ENCODE results near the gene NAA15.

DNA sequence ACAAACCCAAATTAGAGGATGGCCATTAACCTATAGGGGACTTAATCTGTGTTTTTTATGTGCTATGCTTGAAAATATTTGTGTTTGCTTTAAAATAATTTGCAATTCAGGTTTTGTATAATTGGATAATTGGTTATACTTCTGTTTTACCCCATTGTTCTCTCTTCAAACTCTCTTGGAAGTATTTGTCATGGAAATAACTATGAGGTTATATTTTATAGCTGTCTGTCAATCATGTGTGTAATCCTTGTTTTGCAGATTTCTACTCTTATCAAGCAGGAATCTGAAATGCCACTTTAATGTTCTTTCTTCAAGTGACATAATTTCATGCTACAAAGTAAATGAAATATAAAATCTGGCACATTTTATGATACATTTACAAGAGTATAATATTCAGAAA lies 16.3 kb downstream of the NAA15 start:
- TF ChIP-seq, protein P1, sequence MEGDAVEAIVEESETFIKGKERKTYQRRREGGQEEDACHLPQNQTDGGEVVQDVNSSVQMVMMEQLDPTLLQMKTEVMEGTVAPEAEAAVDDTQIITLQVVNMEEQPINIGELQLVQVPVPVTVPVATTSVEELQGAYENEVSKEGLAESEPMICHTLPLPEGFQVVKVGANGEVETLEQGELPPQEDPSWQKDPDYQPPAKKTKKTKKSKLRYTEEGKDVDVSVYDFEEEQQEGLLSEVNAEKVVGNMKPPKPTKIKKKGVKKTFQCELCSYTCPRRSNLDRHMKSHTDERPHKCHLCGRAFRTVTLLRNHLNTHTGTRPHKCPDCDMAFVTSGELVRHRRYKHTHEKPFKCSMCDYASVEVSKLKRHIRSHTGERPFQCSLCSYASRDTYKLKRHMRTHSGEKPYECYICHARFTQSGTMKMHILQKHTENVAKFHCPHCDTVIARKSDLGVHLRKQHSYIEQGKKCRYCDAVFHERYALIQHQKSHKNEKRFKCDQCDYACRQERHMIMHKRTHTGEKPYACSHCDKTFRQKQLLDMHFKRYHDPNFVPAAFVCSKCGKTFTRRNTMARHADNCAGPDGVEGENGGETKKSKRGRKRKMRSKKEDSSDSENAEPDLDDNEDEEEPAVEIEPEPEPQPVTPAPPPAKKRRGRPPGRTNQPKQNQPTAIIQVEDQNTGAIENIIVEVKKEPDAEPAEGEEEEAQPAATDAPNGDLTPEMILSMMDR (IDR thresholded peaks at IDR 0.05), result no peak
- TF ChIP-seq POLR2A (IDR thresholded peaks at IDR 0.05), result no peak
- no peak for TF ChIP-seq EP300 (IDR thresholded peaks at IDR 0.05)

Data from tibial nerve (tissue), 4 donors.